Measurements from ENCODE around the gene RSRC1.

Gene RSRC1

GRCh38 chr3:158430968-158431367 lies 321.1 kb downstream of the RSRC1 start:
- Histone ChIP-seq H2AFZ (ENCODE audit: low read length) (no peak overlapping the region), H3F3A (ENCODE audit: insufficient read depth, low read length) (0 out of 2 replicates have a peak, but pooled peaks cover 5% of the 10 kb centered on the region), H3K4me1 (ENCODE audit: insufficient read depth, low read length, severe bottlenecking) (peaks cover 28% of the 10 kb centered on the region), H4K20me1 (ENCODE audit: insufficient read depth, low read length) (no peaks in the 10 kb centered on the region), H3K9me2 (ENCODE audit: low read depth, low read length) (no peaks in the 10 kb centered on the region), H3K36me3 (ENCODE audit: insufficient read depth, low read length) (no peaks in the 10 kb centered on the region), H3K27ac (ENCODE audit: low read depth, low read length, poor library complexity, severe bottlenecking) (no peak overlapping the region), H3K27me3 (ENCODE audit: insufficient read depth, low read length) (no peaks in the 10 kb centered on the region), H3K9ac (ENCODE audit: low read length) (no peak overlapping the region), H3K4me3 (ENCODE audit: low read depth, low read length, poor library complexity, severe bottlenecking) (no peak overlapping the region), H3K9me3 (ENCODE audit: low read length) (no peaks in the 10 kb centered on the region), H3K79me2 (ENCODE audit: insufficient read depth, low read length) (no peaks in the 10 kb centered on the region), H3K4me2 (ENCODE audit: low read length) (no peak overlapping the region)
- no peak for TF ChIP-seq EZH2 (IDR thresholded peaks at IDR 0.05; ENCODE audit: borderline replicate concordance, low read length)
- TF ChIP-seq, protein P1, sequence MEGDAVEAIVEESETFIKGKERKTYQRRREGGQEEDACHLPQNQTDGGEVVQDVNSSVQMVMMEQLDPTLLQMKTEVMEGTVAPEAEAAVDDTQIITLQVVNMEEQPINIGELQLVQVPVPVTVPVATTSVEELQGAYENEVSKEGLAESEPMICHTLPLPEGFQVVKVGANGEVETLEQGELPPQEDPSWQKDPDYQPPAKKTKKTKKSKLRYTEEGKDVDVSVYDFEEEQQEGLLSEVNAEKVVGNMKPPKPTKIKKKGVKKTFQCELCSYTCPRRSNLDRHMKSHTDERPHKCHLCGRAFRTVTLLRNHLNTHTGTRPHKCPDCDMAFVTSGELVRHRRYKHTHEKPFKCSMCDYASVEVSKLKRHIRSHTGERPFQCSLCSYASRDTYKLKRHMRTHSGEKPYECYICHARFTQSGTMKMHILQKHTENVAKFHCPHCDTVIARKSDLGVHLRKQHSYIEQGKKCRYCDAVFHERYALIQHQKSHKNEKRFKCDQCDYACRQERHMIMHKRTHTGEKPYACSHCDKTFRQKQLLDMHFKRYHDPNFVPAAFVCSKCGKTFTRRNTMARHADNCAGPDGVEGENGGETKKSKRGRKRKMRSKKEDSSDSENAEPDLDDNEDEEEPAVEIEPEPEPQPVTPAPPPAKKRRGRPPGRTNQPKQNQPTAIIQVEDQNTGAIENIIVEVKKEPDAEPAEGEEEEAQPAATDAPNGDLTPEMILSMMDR (IDR thresholded peaks at IDR 0.05; ENCODE audit: low read length): no peak

- H3K36me3 ChIP-seq (ENCODE audit: insufficient read depth, low read length): no peaks in the 10 kb centered on the region
- TF ChIP-seq, protein P1 (IDR thresholded peaks at IDR 0.05; ENCODE audit: low read length): no peak
- TF ChIP-seq EZH2 (IDR thresholded peaks at IDR 0.05; ENCODE audit: borderline replicate concordance, low read length): no peak
These were observed 321.9 kb downstream of the RSRC1 start for GRCh38 chr3:158431829-158432228.

DNA sequence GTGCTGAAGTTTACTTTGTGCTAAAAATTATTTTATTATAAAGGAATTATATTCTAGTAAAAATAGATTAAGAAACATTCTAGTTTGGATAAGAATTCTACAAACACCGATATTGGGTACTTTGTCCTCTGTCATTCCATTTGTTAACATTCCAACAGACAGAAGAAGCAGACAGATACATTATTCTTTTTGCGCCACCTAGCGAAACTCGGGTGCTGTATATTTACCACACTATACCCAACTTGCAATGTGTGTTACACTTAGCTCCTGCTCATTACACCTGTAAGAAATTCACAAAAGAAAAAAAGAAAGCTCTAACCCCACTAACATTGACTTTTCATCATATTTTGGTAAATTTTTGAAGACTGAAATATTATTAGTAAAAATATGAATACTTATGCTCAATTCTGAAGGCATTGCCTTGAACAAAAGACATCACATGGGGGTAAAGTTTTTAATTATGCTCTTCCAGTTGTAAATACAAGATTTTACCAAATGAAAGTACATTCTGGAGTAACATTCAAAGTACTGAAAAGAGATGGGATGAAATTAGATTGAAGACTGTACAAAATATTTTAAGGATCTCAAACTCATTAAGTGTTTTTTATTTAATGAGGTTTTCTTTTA lies 324.6 kb downstream of the RSRC1 start:
- Histone ChIP-seq H4K20me1 (ENCODE audit: insufficient read depth, low read length) (no peaks in the 10 kb centered on the region), H3K9me2 (ENCODE audit: low read depth, low read length) (no peaks in the 10 kb centered on the region), H3K4me1 (ENCODE audit: insufficient read depth, low read length, severe bottlenecking) (peaks cover 19% of the 10 kb centered on the region), H3K27ac (ENCODE audit: low read depth, low read length, poor library complexity, severe bottlenecking) (no peak overlapping the region), H3F3A (ENCODE audit: insufficient read depth, low read length) (0 out of 2 replicates have a peak, but pooled peaks cover 5% of the 10 kb centered on the region), H3K4me2 (ENCODE audit: low read length) (no peak overlapping the region), H3K36me3 (ENCODE audit: insufficient read depth, low read length) (no peaks in the 10 kb centered on the region), H3K4me3 (ENCODE audit: low read depth, low read length, poor library complexity, severe bottlenecking) (no peak overlapping the region), H3K9me3 (ENCODE audit: low read length) (no peaks in the 10 kb centered on the region), H3K27me3 (ENCODE audit: insufficient read depth, low read length) (no peaks in the 10 kb centered on the region), H3K9ac (ENCODE audit: low read length) (peak overlapping the region; percentile 8; the same call in 1 of the 2 replicates), H2AFZ (ENCODE audit: low read length) (0 out of 2 replicates have a peak overlapping the region, but pooled peaks have one; percentile 24), H3K79me2 (ENCODE audit: insufficient read depth, low read length) (no peaks in the 10 kb centered on the region)
- TF ChIP-seq EZH2 (IDR thresholded peaks at IDR 0.05; ENCODE audit: borderline replicate concordance, low read length): no peak
- TF ChIP-seq, protein P1 (IDR thresholded peaks at IDR 0.05; ENCODE audit: low read length): peak; percentile 92

More at GRCh38 chr3:158431829-158432228, 321.9 kb downstream of the RSRC1 start:
- Histone ChIP-seq H3K9ac (ENCODE audit: low read length) (no peak overlapping the region), H3K4me3 (ENCODE audit: low read depth, low read length, poor library complexity, severe bottlenecking) (no peak overlapping the region), H4K20me1 (ENCODE audit: insufficient read depth, low read length) (no peaks in the 10 kb centered on the region), H3K27ac (ENCODE audit: low read depth, low read length, poor library complexity, severe bottlenecking) (no peak overlapping the region), H3K79me2 (ENCODE audit: insufficient read depth, low read length) (no peaks in the 10 kb centered on the region), H3F3A (ENCODE audit: insufficient read depth, low read length) (0 out of 2 replicates have a peak, but pooled peaks cover 5% of the 10 kb centered on the region), H3K9me2 (ENCODE audit: low read depth, low read length) (no peaks in the 10 kb centered on the region), H3K4me2 (ENCODE audit: low read length) (no peak overlapping the region), H3K9me3 (ENCODE audit: low read length) (no peaks in the 10 kb centered on the region), H2AFZ (ENCODE audit: low read length) (no peak overlapping the region), H3K27me3 (ENCODE audit: insufficient read depth, low read length) (no peaks in the 10 kb centered on the region), H3K4me1 (ENCODE audit: insufficient read depth, low read length, severe bottlenecking) (peaks cover 28% of the 10 kb centered on the region)
